Neural progenitor cell (in vitro differentiated cells): ENCODE data around the gene NR2F1-AS1. TPM values are rescaled to one million over a fixed set of nuclear protein-coding genes. Genes with fewer than 3 reads are reported as not detected.
A peak's percentile ranks its signal among the peaks of the same experiment; 100 is the strongest.

Experiments
- DNase-seq: peaks from one replicate; pipeline ENCODE4 v3.0.0-alpha.2; 2016; ENCODE audit warnings: low spot score
- H2AFZ ChIP-seq: fragments of 200-600 bp; sonication (generic); replicated peaks from 2 replicates; pipeline ENCODE4 v1.6.1; 2016; ENCODE audit warnings: antibody characterized with exemption
- H3F3A ChIP-seq: fragments of 200-600 bp; sonication (generic); 2 replicates; pipeline ENCODE4 v1.6.1; 2016; ENCODE audit warnings: antibody characterized with exemption, low read depth
- H3K27ac ChIP-seq: fragments of 200-600 bp; sonication (generic); 2 replicates; pipeline ENCODE4 v1.5.1; 2016; ENCODE audit warnings: mild to moderate bottlenecking
- H3K27me3 ChIP-seq: fragments of 200-600 bp; sonication (generic); 2 replicates; pipeline ENCODE4 v1.6.1; 2016; ENCODE audit warnings: mild to moderate bottlenecking, moderate library complexity
- H3K36me3 ChIP-seq: fragments of 200-600 bp; sonication (generic); 2 replicates; pipeline ENCODE4 v1.5.1; 2016
- H3K4me1 ChIP-seq: fragments of 200-600 bp; sonication (generic); 2 replicates; pipeline ENCODE4 v1.6.1; 2016; ENCODE audit warnings: mixed run types
- H3K4me2 ChIP-seq: fragments of 200-600 bp; sonication (generic); 2 replicates; pipeline ENCODE4 v1.6.1; 2016
- H3K4me3 ChIP-seq: fragments of 200-600 bp; sonication (generic); 2 replicates; pipeline ENCODE4 v1.5.1; 2016
- H3K79me2 ChIP-seq: fragments of 200-600 bp; sonication (generic); 2 replicates; pipeline ENCODE4 v1.6.1; 2016; ENCODE audit warnings: low read depth
- H3K9ac ChIP-seq: fragments of 200-600 bp; sonication (generic); 2 replicates; pipeline ENCODE4 v1.6.1; 2016
- H3K9me3 ChIP-seq: fragments of 200-600 bp; sonication (generic); 2 replicates; pipeline ENCODE4 v1.5.1; 2016; ENCODE audit warnings: low read depth
- H4K20me1 ChIP-seq: fragments of 200-600 bp; sonication (generic); 2 replicates; pipeline ENCODE4 v1.6.1; 2016; ENCODE audit warnings: low read depth
- H3K27ac Mint-ChIP-seq: 3 replicates; pipeline ENCODE4 v1.8.0; 2021; ENCODE audit warnings: mixed read lengths
- H3K27me3 Mint-ChIP-seq: 2 replicates; pipeline ENCODE4 v1.8.0; 2022; ENCODE audit warnings: low read depth, mild to moderate bottlenecking, inconsistent platforms, moderate library complexity, mixed read lengths; ENCODE audit not compliant: insufficient read depth
- H3K36me3 Mint-ChIP-seq: 3 replicates; pipeline ENCODE4 v1.8.0; 2021; ENCODE audit warnings: mixed read lengths
- H3K4me1 Mint-ChIP-seq: 3 replicates; pipeline ENCODE4 v1.8.0; 2021; ENCODE audit warnings: mixed read lengths
- H3K4me3 Mint-ChIP-seq: 3 replicates; pipeline ENCODE4 v1.8.0; 2021; ENCODE audit warnings: mild to moderate bottlenecking, moderate library complexity, mixed read lengths
- H3K9me3 Mint-ChIP-seq: 3 replicates; pipeline ENCODE4 v1.8.0; 2020; ENCODE audit warnings: mixed read lengths
- CTCF ChIP-seq: fragments of 200-600 bp; sonication (generic); IDR thresholded peaks from 2 replicates; pipeline ENCODE4 v1.5.1; 2017; ENCODE audit warnings: antibody characterized with exemption, mild to moderate bottlenecking
- EZH2 ChIP-seq: fragments of 200-600 bp; sonication (generic); IDR thresholded peaks from 2 replicates; pipeline ENCODE4 v1.6.1; 2017; ENCODE audit warnings: antibody characterized with exemption, mild to moderate bottlenecking, moderate library complexity
- EZH2phosphoT487 ChIP-seq: fragments of 200-600 bp; sonication (generic); IDR thresholded peaks from 2 replicates; pipeline ENCODE4 v1.6.1; 2017; ENCODE audit warnings: antibody characterized with exemption
- total RNA-seq: library from RNA; depleted of rRNA; stranded (reverse); fragments of >200 nt; gene quantifications from 2 replicates; pipeline ENCODE4 v1.2.3, GENCODE V29; 2015; ENCODE audit warnings: low replicate concordance

Gene NR2F1-AS1
- total RNA-seq, 1 donor from 2014 or later, result 9.3 TPM

GRCh38 chr5:93382188-93382825 is 198.7 kb downstream of the NR2F1-AS1 start:
- H2AFZ ChIP-seq, result peak overlapping the region; percentile 83

GRCh38 chr5:93381057-93381456 is 200.0 kb downstream of the NR2F1-AS1 start:
- TF ChIP-seq EZH2 (no peak), EZH2phosphoT487 (no peak), CTCF (no peak)
- Mint-ChIP-seq H3K27ac (no peak overlapping the region), H3K4me1 (peaks cover 57% of the 10 kb centered on the region), H3K4me3 (no peak overlapping the region), H3K27me3 (peaks cover 3% of the 10 kb centered on the region), H3K36me3 (peaks cover 2% of the 10 kb centered on the region), H3K9me3 (peaks cover 7% of the 10 kb centered on the region)
- H3K27ac ChIP-seq, result no peak overlapping the region
- H4K20me1 ChIP-seq, result no peaks in the 10 kb centered on the region
- no peak overlapping the region for H3K9ac ChIP-seq
- H3K79me2 ChIP-seq, result no peaks in the 10 kb centered on the region
- H3K4me2 ChIP-seq, result no peak overlapping the region
- H3K9me3 ChIP-seq, result no peaks in the 10 kb centered on the region
- H3K36me3 ChIP-seq, result no peaks in the 10 kb centered on the region
- H3K27me3 ChIP-seq, result no peaks in the 10 kb centered on the region
- H3F3A ChIP-seq, result no peaks in the 10 kb centered on the region
- no peak overlapping the region for H3K4me3 ChIP-seq
- H3K4me1 ChIP-seq, result peaks cover 32% of the 10 kb centered on the region
- no peak overlapping the region for H2AFZ ChIP-seq
- no peak for DNase-seq

More at GRCh38 chr5:93382188-93382825, 198.7 kb downstream of the NR2F1-AS1 start:
- Histone ChIP-seq H4K20me1 (no peaks in the 10 kb centered on the region), H3K9me3 (no peaks in the 10 kb centered on the region), H3K4me1 (peaks cover 32% of the 10 kb centered on the region), H3K4me2 (peak overlapping the region; percentile 6), H3F3A (no peaks in the 10 kb centered on the region), H3K4me3 (no peak overlapping the region), H3K27me3 (no peaks in the 10 kb centered on the region), H3K27ac (no peak overlapping the region), H3K36me3 (no peaks in the 10 kb centered on the region), H3K79me2 (no peaks in the 10 kb centered on the region), H3K9ac (no peak overlapping the region)
- Mint-ChIP-seq H3K9me3 (peaks cover 5% of the 10 kb centered on the region), H3K27ac (peak overlapping the region; percentile 62), H3K4me3 (peak overlapping the region; percentile 12), H3K36me3 (peaks cover 2% of the 10 kb centered on the region), H3K27me3 (peaks cover 3% of the 10 kb centered on the region), H3K4me1 (peaks cover 61% of the 10 kb centered on the region)
- TF ChIP-seq EZH2, result no peak
- no peak for TF ChIP-seq CTCF
- no peak for TF ChIP-seq EZH2phosphoT487
- DNase-seq, result peak; percentile 15

- Histone ChIP-seq H2AFZ (no peak overlapping the region), H3K9me3 (no peaks in the 10 kb centered on the region), H3F3A (no peaks in the 10 kb centered on the region), H3K4me3 (no peak overlapping the region), H3K36me3 (no peaks in the 10 kb centered on the region), H3K4me1 (peaks cover 23% of the 10 kb centered on the region), H4K20me1 (no peaks in the 10 kb centered on the region), H3K9ac (no peak overlapping the region), H3K4me2 (no peak overlapping the region), H3K27me3 (no peaks in the 10 kb centered on the region), H3K79me2 (no peaks in the 10 kb centered on the region), H3K27ac (no peak overlapping the region)
- TF ChIP-seq CTCF, result no peak
- TF ChIP-seq EZH2, result no peak
- no peak for TF ChIP-seq EZH2phosphoT487
- Mint-ChIP-seq H3K27me3 (peaks cover 3% of the 10 kb centered on the region), H3K27ac (peak overlapping the region; percentile 11), H3K9me3 (peaks cover 29% of the 10 kb centered on the region), H3K4me3 (no peak overlapping the region), H3K36me3 (peaks cover 7% of the 10 kb centered on the region), H3K4me1 (peaks cover 42% of the 10 kb centered on the region)
- DNase-seq, result no peak
These were observed 202.9 kb downstream of the NR2F1-AS1 start for GRCh38 chr5:93378073-93378472.
